Measurements from ENCODE around the gene MYCN. TPM values are rescaled to one million over a fixed set of nuclear protein-coding genes. Genes with fewer than 3 reads are reported as not detected.
"Not testable (repeated sequence)": the region's sequence is repeated elsewhere in the genome, so short reads cannot be mapped to it uniquely, and the experiment has no call there.

The MYCN gene
- total RNA-seq, 1 experiment from 2014 or later: not detected

DNA sequence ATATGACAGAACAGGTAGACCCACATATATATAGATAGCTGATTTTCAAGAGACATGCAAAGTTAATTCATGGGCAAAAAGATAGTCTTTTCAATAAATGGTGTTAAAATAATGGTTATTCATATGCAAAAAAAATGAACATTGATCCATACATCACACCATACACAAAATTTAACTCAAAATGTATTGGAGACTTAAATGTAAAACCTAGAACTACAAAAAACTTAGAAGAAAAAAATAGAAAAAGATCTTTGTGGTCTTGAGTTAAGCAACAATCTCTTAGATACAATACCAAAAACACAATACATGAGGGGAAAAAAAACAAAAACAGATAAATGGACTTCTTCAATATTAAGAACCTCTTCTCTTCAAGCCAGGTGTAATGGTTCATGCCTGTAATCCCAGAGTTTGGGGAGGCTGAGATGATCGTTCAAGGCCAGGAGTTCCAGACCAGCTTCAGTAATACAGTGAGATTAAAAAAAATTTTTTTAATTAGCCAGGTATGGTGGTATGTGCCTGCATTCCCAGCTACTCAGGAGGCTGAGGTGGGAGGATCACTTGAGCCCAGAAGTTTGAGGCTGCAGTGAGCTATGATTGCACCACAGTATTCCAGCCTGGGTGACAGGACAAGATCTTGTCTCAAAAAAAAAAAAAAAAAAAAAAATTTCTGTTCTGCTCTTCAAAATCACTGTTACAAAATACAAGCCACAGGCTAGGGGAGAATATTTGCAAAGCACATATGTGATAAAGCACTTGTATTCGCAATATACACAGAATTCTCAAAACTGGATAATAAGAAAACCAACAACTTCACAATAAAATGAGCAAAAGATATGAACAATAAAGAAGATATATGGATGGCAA is 32.7 kb upstream of the MYCN start:
- no peak for DNase-seq (ENCODE audit: low spot score)

DNA sequence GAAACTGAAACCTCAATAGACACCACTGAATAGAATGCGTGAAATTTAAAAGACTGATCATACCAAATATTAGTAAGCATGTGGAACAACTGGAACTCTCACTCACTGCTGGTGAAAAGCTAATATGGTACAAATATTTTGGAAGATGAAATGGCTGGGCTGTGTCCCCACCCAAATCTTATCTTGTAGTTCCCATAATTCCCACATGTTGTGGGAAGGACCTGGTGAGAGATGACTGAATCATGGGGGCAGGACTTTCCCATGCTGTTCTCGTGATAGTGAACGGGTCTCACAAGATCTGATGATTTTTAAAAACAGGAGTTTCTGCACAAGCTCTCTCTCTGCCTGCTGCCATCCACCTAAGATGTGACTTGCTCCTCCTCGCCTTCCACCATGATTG is 32.0 kb upstream of the MYCN start:
- DNase-seq (ENCODE audit: low spot score): no peak

DNA sequence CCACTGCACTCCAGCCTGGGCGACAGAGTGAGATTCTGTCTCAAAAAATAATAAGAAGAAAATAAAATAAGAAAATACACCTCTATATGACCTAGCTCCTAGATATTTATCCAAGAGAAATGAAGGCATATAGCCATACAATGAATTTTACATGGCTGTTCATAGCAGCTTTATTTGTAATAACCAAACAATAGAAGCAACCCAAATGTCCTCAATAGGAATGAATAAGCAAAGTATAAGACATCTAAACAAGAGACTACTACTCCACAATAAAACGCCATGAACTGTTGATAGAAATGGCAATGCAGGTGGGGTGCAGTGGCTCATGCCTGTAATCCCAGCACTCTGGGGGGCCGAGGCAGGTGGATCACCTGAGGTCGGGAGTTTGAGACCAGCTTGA is 31.2 kb upstream of the MYCN start:
- no peak for DNase-seq (ENCODE audit: low spot score)

DNA sequence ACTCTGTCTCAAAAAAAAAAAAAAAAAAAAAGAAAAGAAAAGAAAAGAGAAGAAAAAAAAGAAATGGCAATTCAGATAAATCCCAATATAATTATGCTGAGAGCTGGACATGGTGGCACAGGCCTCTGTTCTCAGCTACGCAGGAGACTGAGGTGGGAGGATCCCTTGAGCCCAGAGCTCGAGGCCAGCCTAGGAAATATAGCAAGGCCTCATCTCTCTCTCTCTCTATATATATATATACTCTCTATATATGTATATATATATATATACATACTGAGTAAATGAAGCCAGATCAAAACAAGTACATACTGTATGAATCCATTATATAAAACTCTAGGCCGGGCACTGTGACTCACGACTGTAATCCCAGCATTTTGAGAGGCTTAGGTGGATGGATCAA is 30.6 kb upstream of the MYCN start:
- no peak for DNase-seq (ENCODE audit: low spot score)

DNA sequence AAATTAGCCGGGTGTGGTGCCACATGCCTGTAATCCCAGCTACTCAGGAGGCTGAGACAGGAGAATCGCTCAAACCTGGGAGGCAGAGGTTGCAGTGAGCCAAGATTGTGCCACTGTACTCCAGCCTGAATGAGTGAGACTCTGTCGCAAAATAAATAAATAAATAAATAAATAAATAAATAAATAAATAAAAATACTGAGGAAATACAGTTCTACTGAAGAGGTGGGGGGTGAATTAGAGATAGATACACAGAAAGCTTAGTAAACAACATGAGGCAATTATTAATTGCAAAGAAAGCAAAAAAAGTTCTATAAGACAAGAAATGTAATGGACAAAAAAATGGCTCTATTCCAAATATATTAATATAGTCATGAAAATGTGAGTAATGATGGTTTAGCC is 29.1 kb upstream of the MYCN start:
- not testable (repeated sequence) for DNase-seq (ENCODE audit: low spot score)

DNA sequence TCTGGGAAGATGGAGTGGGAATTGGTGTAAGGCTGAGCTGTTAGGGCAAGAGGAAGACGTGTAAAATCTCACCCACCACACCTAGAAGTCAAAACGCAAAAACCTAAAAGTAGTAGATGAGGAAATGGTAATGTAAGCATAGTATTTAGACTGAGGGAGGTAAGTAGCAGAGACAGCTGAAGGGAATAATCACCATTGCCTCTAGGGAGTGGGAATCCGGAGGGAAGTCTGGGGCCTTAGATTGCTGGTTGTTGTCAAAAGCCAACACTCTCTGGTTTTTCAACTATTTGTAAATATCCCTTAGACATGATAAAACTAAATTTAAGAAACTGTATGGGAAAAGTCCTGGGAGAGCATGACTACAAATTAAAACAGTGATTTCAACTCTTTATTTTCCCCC is 28.7 kb upstream of the MYCN start:
- DNase-seq (ENCODE audit: low spot score): no peak

DNA sequence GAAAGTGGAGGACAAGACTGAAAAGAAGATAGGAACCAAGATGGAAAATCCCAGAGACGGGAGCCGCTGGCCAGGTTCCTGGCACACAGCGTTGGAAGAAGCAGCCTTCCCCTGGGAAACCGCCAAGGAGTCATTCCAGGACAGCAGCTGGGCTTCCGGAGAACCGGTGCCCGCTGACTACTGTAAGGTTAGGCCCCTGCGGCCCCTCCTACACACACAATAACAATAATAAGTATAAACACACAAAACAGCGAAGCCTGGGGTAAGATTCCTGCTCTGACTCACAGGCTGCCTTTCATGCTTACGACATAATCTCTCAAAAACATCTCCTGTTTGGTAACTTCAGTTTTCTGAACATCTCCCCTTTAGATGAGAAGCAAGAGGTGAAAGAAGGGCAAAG is 28.1 kb upstream of the MYCN start:
- no peak for DNase-seq (ENCODE audit: low spot score)

DNA sequence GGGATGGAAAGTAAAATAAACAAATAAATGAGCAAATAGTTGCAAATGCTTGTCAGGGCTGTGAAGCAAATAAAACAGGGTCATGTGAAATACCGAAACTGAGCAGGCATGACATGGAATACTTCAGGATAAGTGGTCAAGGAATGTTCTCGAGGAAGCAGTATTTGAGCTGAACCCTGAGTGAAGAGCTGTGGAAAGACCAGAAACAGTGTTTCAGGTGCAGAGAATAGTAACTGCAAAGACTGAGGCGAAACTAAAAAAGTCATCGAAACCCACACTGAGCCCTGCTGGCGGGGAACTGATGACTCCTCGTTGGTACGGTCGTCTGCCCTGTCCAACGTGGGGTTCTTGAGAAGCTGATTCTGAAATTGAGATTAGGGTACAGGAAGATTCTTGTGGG is 27.2 kb upstream of the MYCN start:
- no peak for DNase-seq (ENCODE audit: low spot score)

DNA sequence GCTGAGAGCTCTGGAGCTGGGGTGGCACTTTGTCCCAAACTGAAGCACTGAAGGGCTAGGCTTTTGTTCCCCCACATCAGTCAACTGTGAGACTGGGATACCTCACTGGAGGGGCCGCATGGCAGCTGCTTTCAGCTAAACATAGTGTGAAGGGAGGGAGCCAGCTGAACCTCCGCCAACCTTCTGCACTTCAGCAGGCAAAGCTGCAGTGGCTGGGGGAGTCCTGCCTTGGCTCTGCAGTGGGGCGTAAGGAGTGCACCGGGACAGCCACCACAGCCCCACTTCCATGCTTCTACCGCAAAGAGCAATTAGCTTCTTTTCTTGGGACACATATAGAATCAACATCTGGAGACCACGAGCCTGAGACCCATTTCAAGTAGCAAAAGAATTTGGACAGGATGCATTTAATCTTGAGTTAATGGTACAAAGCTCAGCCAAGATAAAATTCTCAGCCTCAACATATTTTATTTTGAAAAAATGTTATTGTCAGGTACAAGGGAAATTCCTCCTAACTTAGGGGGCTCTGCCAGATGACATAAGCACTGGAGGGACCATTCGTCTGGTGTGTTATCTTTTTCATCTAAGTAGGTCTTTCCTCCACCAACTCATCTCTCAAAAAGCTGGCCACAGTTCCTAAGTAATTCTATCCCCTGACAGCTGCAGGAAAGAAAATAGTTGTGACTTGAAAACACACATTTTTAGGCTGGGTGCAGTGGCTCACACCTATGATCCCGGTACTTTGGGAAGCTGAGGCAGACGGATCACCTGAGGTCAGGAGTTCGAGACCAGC is 25.6 kb upstream of the MYCN start:
- DNase-seq (ENCODE audit: low spot score): no peak

DNA sequence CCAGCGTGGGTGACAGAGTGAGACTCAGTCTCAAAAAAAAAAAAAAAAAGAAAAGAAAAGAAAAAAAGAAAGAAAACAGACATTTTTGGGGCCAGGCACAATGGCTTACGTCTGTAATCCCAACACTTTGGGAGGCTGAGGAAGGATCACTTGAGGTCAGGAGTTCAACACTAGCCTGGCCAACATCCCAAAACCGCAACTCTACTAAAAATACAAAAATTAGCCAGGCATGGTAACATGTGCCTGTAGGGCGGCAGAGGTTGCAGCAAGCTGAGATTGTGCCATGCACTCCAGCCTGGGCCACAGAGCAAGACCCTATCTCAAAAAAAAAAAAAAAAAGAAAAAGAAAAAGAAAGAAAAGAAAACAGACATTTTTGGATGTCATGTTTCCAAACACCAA is 24.8 kb upstream of the MYCN start:
- not testable (repeated sequence) for DNase-seq (ENCODE audit: low spot score)

DNA sequence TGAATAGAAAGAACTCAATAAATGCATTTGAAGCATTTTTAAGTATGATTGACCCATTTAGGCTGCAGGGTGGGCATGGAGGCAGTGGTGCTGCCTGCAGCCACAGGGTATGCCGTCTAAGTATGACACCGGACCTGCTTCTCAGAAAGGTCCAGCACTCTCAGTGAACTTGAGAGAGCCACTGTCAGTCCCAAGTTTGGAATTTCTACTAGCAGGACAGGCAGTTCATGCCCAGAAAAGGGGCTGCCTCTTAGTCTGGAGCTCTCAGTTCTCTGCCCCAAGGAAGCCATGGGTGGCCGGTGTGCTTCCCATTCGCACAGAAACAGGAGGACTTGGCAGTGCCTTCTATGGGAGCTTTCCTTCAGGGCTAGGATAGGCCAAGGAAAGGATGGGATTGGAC is 24.0 kb upstream of the MYCN start:
- DNase-seq (ENCODE audit: low spot score): no peak

DNA sequence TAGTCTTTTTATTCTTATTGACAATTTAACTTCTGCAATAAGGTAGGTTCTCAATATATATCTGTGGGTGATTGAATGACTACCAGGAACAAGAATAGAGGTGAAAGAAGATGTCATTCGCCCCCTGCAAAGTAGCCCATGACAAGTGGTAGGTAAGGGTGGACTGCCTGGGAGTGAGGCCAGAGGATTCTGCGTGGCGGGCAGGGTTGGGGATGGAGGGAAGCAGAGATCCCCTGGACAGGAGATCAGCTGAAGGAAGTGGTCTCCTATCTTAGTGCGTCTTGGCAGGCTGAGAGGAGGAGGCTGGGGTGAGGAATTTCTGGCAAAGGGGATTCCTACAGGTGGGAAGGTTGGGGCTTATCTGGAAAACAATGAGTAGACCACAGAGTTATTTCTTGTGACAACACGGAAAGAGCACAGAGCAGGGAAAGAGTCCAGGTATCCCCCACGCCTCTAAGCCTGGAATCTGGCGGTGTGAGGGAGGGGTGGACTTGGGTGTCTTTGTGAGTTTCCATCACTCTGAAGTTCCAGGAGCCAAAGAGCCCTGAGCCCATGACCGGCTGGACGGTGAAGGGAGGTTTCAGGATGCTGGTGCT is 21.5 kb upstream of the MYCN start:
- no peak for DNase-seq (ENCODE audit: low spot score)

DNA sequence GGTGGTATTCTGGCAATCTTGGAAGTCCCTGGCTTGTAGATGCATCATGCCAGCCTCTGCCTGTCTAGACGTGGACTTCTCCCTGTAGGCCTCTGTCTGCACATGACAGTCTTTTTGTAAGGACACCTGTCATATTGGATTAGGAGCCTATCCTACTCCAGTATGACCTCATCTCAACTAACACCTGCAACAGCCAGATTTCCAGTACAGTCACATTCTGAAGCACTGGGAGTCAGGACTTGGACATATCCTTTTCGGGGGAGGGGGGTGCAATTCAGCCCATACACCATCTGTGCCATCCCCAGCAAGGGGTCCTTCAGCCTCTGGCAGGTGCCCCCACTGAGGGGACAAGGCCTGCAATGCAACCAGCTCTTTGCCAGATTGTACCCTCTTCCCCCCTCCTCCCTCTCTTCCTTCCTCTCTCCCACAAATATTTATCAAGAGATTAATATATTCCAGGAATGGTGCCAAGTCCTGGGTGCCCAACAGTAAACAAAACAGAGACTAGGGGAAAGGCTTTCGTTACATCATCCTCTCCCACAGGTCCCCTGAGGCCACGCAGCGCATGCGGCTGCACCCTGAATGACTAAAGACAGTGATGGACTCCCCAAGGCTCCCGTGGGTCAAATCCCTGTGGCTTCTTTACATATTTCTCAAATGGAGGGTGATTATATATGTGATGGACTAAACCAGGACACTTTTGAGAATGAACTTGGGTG is 20.5 kb upstream of the MYCN start:
- DNase-seq (ENCODE audit: low spot score): no peak

DNA sequence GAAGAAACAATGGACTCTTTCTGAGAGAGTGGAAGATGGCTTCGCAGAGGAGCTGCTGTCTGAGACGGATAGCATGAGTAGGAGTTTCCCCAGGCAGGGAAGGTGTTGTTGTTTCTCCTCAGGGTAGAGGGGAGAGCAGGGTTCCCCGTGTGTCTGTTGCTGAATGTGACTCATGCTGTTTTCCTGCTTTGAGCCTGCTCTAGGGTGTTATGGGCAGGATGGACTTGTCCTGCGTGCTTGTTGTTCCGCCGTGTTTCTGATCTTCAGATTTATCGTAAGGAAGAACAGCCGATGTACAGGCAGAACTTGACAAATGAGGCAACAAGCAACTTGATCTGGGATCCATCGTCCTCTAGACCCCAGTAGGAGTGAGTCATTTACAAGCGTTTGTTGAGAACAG is 19.7 kb upstream of the MYCN start:
- DNase-seq (ENCODE audit: low spot score): no peak

DNA sequence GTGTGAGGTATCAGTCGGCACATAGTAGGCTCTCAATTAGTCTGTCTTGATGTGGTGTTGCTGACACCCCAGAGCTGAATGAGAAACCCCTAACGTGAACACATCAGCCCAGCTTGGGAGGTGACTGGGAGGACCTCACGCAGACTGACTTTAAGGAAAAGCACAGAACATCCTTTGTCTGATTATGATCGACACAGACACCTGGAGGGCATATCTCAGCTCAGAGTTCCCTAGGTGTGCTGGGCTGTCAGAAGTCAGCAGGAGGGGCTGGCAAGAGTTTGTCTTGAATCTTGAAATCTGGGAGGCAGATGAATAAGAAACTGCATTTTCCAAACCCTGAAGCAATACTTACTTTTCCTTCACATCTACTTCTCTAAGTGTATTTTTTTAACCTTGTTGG is 16.8 kb upstream of the MYCN start:
- DNase-seq (ENCODE audit: low spot score): no peak

DNA sequence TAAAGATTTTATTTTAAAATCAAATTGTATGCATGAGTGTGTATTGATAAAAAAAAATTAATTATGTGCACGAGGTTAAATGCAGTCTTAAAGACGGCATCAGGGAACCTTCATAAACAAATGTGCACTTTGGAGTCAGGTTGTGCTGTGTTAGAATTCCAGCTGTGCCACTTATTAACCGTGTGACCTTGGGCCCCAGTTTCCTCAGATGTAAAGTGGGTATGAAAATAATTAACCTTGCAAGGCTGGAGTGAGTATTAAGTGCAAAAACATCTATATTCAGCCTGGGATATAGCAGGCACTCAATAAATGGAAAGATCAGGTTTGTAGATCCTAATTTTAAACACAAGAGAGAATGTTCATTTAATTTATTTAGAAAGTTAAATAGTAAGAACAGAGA is 14.5 kb upstream of the MYCN start:
- DNase-seq (ENCODE audit: low spot score): no peak

DNA sequence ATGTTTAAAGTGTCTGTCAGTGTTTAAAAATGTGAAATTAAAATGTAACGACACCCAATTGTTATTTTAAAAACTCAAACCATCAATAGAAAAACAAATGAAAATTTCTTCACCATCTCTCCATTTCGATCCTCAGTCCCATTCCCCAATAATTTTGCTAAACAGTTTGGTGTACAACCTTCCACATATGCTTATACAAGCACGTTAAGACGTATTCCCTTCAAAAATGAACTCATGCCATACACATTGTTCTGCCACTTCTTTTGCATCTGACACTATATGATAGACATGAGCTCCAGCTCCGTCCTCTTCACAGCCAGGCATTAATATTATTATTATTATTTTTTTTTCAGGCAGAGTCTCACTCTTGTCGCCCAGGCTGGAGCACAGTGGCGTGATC is 14.1 kb upstream of the MYCN start:
- no peak for DNase-seq (ENCODE audit: low spot score)

DNA sequence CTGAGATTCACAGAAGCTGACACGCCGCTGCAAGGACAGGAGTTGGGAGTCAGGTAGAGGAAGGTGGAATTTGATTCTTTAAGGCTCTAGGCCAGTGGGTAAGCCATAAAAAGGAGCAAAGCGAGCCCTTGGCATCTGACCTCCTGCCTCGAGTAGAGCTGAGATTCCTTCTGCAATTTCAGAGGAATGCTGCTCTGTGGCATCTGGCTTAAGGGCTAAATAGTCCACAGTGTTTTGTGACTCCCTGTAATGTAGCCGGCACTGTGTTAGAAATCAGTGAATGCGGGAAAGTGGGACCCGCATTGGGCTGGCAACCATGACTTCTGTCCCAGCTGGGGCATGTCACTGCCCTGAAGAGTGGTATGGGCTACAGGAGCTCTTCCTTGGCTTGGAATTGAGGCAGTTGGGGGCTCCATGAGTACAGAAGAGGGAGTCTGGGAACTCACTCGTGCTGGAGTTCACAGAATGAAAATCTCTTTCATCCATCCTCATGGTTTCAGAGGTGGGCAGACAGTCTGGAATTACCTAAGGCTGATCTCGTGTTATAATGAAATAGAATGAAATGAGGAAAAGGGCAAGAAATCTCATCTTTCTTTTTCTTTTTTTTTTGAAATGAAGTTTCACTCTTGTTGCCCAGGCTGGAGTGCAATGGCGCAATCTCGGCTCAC is 12.7 kb upstream of the MYCN start:
- DNase-seq (ENCODE audit: low spot score): no peak

DNA sequence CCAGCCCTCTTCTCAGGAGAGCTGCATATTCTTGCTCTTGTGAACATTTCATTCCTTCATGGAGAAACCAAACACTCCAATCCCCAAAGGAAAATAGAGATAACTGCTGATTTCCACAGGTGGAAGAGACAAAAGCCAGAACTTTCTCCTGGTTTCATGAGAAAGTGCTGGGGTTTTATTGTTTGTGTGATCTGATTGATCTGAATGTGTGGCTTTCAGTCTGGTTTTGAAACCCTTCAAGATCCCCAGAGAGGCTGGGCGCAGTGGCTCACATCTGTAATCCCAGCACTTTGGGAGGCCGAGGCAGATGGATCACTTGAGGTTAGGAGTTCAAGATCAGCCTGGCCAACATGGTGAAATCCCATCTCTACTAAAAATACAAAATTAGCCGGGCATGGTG is 11.3 kb upstream of the MYCN start:
- DNase-seq (ENCODE audit: low spot score): not testable (repeated sequence)

DNA sequence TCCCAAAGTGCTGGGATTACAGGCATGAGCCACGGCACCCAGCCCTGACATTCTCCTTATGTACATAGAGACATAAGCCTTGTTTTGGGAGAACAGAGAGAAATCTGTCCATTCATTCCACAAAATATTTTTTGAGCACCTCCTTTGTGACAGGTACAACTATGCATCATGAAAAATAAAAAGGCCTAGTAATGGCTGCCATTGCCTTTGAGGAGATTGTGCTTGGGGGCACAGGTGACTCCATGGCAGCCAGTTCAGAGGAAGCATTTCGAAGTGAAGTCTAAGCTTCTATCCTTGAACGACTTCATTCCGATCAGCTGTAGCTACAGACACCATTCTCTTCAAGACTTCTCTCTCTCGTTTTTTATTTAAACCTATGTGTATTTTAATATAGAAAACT is 10.5 kb upstream of the MYCN start:
- no peak for DNase-seq (ENCODE audit: low spot score)

DNA sequence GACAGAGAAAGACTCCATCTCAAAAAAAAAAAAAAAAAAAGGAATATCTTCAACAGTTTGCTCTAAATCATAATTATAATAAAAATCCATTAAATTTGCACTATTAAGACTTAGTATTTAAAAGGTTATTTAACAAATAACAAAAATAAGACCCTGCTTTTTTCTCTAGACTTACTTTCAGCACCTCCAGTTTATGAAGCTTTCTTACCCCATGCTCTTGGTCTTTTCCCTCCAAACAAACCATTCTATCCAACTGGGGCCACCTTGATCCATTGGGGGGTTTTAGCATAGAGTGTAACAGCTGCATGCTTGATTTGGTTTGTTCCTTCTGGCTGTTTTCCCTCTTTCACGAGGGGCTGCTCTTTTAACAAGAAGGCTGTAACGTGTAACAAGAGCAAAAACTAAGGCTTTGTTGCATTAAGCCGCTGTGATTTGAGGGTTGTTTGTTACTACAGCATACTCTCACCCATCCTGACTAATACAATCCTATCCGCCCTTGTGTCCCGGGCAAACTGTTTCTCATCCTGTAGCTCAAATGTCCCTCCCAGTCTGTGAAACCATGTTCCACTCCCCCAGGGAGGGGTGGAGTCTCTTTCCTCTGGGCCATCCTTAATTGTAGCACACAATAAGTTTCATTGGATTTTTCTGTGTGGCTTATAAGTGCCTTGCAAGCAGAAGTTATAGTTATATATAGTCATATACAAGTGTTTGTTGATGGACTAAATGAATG is 9.6 kb upstream of the MYCN start:
- DNase-seq (ENCODE audit: low spot score): no peak

All from HT-29 (cell line).